GM19023 (cell line): ENCODE data around the gene HLA-DPA1.

Experiments
- ATAC-seq: cut with Tn5 transposase; IDR thresholded peaks from one replicate; pipeline ENCODE4 v1.9.1; 2021; ENCODE audit warnings: mild to moderate bottlenecking, moderate library complexity; ENCODE audit not compliant: unreplicated experiment

Gene HLA-DPA1

DNA sequence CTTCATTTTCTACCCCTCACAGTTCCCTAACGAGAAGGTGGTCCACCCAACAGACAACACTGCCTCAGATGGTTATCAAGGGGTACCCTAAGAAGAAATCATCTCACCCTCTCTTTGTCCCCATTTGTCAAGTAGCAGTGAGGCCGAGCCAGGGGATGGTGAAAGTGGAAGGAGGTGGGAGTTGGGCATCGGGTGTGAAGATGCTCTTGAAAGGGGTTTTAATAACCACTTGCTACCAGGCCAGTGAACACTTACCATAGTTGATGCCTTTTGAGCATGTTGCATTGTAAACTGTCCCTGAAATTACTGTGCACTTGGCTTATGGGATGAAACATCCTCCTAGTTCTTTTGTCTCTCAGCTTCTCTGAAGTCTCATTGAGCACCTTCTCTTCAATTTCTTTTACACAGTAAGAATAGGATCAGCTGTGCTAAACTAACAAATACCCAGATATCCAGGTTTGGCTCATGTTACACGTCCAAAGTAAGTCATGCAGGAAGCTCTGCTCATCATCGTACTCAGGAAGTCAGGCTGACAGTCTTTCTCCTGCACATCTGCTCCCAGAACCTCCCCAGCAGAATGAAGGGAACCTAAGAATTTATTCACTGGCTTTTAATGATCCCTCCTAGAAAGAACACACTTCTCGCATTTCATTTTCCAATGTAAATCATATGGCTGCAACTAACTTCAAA lies 15.6 kb upstream of the HLA-DPA1 start:
- ATAC-seq: no peak

GRCh38 chr6:33088258-33088930 lies 14.9 kb upstream of the HLA-DPA1 start:
- ATAC-seq: no peak

GRCh38 chr6:33085627-33086026 lies 12.2 kb upstream of the HLA-DPA1 start:
- no peak for ATAC-seq

GRCh38 chr6:33082702-33083101 lies 9.3 kb upstream of the HLA-DPA1 start:
- ATAC-seq: no peak

DNA sequence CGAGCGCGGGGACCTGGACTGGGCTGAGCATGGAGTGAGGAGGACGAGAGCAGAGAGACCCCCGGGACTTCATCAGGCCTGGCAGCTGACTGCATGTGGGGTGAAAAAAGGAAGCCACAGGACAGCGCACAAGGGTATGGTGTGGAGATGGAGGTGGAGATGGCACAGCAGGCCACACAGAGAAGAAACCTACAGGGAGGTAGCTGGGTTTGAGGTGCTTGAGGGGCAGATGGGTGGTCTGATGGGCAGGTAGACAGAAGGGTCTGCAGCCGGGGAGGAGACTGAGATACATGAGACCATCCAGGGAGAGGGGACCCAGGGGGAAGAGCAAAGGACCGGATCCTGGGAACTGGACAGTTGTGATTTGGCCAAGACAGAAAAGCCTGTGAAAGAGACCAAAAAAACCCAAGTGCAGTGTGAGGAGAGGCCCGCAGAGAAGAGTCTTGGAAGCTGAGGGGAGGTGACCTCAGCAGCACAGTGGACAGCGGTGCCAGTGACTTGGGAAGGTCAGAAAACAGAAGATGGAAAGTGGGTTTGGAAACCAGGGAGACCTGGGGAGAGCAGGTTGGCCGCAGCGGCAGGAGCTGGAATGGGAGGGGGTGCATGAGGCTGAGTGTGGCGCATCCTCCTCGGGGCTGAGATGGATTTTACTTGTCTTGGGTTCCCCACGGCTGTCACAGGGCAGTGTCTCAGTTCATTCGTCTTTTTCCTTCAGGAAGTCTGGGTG lies 7.8 kb upstream of the HLA-DPA1 start:
- no peak for ATAC-seq

DNA sequence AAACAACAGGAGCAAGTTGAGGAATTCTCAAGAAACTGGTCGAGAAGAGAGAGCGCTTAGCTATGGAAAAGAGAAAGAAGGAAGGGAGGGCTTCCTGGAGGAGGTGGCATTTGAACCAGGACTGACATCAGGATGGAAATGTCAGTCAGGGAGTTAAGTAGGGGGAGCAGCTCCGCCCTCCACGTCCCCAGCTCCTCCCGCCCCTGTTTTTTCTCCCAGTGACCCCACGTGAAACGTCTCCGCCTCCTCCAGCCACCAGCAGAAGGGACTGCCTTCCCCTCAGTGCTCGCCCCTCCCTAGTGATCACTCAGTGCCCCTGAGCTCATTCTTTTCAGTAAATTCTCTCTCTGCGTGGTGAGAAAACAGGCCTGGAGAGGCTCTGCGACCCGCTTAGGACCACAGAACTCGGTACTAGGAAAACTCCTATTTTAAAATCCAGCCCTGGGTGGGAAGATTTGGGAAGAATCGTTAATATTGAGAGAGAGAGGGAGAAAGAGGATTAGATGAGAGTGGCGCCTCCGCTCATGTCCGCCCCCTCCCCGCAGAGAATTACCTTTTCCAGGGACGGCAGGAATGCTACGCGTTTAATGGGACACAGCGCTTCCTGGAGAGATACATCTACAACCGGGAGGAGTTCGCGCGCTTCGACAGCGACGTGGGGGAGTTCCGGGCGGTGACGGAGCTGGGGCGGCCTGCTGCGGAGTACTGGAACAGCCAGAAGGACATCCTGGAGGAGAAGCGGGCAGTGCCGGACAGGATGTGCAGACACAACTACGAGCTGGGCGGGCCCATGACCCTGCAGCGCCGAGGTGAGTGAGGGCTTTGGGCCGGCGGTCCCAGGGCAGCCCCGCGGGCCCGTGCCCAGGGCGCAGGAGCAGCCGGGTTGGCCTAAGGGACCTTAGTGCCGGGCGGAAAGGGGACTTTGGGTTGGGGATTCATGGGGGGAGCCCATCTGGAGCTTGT lies 7.0 kb upstream of the HLA-DPA1 start:
- no peak for ATAC-seq

DNA sequence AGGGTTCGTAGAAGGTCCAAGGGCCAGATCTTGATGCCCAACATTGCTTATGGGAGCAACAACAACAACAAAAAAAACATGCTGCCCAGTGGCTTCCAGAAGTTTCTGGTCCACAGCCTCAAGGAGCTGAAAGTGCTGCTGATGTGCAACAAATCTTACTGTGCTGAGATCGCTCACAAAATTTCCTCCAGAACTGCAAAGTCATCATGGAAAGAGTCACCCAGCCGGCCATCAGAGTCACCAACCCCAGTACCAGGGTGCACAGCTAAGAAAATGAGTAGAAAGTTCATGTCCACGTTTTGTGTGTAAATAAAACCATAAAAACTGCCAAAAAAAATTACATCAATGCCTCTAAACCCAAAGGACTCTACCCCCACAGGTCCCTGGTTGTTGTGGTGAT lies 6.1 kb upstream of the HLA-DPA1 start:
- no peak for ATAC-seq

GRCh38 chr6:33078919-33079521 lies 5.6 kb upstream of the HLA-DPA1 start:
- ATAC-seq: no peak

- no peak for ATAC-seq
Observed at GRCh38 chr6:33078442-33078841, 5.0 kb upstream of the HLA-DPA1 start.

- ATAC-seq: no peak
Observed at GRCh38 chr6:33077908-33078307, 4.5 kb upstream of the HLA-DPA1 start.

DNA sequence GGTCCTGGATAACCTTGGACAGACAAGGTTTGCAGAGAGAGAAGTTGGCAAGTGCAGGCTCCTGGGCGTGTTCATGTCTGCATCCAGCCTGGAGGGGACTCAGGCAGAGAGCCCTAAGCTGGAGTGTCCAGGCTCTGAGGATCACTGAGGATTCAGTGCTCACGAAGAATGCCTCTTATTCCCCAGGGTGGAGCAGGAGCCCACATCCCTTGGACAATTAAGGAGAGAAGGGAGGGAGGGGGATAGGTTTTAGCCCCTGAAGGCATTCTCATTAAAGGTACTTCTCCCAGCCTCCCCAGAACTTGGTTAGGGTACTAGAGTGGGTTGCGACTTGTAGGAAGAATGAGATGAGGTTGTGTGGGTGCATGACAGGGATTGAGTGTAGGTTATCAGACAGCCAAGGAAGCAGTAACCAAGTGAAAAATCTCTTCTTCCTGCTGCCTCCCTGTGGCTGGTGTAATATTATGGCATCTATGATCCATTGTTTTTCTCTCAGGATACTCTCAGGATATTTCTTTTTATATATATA lies 3.0 kb upstream of the HLA-DPA1 start:
- no peak for ATAC-seq

- peak; percentile 72 for ATAC-seq
Observed at GRCh38 chr6:33075568-33076405, 2.3 kb upstream of the HLA-DPA1 start, which contains the start of gene HLA-DPB1. HLA-DPB1 (plus strand) TSS chr6:33075990; CDS start chr6:33076042, 52 bp downstream.

- peak; percentile 5 for ATAC-seq
Observed at GRCh38 chr6:33075208-33075567, 1.7 kb upstream of the HLA-DPA1 start.

GRCh38 chr6:33072508-33073100 lies 845 bp downstream of the HLA-DPA1 start:
- ATAC-seq: no peak

GRCh38 chr6:33071569-33071968 lies 1.9 kb downstream of the HLA-DPA1 start:
- ATAC-seq: no peak

DNA sequence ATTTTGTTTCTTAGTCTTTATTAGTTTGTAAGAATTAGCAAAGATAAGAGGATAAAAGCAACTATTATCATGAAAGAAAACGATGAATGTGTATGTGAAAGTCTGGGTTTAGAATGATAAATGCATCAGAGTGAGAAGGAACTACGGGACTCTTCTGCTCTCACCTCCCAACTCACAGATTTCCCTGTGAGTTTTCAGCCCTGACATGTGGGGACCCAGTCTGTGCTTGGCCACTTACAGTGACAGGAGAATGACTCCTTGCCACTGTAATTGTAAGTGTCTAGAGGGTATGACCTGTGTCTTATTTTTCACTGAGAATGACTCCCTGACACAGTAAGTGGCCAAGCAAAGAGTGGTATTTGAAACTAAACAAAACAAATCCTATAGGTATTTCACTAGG lies 2.5 kb downstream of the HLA-DPA1 start:
- ATAC-seq: no peak

- no peak for ATAC-seq
Observed at GRCh38 chr6:33069021-33069738, 4.3 kb downstream of the HLA-DPA1 start.

DNA sequence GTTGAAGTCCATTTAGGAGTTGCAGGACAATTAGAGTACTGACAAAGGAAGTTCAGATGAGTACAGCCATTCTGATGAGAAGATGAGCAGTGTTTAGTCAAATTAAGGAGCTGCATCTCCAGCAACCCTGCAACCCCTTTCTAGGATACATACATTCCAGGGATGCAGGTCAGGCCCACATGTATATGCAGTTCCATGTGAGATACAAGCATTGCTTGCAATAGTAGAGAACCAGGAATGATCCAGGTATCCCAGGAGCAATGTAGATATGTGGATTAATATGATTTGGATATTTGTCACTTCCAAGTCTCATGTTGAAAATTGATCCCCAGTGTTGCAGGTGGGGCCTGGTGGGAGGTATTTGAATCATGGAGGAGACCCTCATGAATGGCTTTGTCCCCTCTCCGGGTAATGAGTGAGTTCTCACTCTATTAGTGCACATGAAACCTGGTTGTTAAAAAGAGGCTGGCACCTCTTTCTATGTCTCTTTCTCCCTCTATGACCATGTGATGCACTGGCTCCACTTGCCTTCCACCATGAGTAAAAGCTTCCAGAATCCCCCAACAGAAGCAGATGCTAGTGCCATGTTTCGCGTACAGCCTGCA lies 6.4 kb downstream of the HLA-DPA1 start:
- ATAC-seq: no peak
